Glutamatergic neuron (in vitro differentiated cells): ENCODE results near the gene EMC9. TPM values are rescaled to one million over a fixed set of nuclear protein-coding genes. Genes with fewer than 3 reads are reported as not detected.

ENCODE experiments used
- DNase-seq: peaks from one replicate; pipeline ENCODE4 v3.0.0; 2022
- H3K27ac Mint-ChIP-seq: one replicate; pipeline ENCODE4 v1.8.0; 2020; ENCODE audit warnings: mild to moderate bottlenecking, mixed read lengths, inconsistent platforms; ENCODE audit not compliant: unreplicated experiment
- H3K27me3 Mint-ChIP-seq: one replicate; pipeline ENCODE4 v1.8.0; 2020; ENCODE audit warnings: mild to moderate bottlenecking, moderate library complexity, mixed read lengths, inconsistent platforms; ENCODE audit not compliant: unreplicated experiment
- H3K36me3 Mint-ChIP-seq: one replicate; pipeline ENCODE4 v1.8.0; 2020; ENCODE audit warnings: mild to moderate bottlenecking, mixed read lengths, inconsistent platforms; ENCODE audit not compliant: unreplicated experiment
- H3K4me1 Mint-ChIP-seq: one replicate; pipeline ENCODE4 v1.8.0; 2020; ENCODE audit warnings: mild to moderate bottlenecking, low read depth, mixed read lengths, inconsistent platforms; ENCODE audit not compliant: unreplicated experiment
- H3K4me3 Mint-ChIP-seq: one replicate; pipeline ENCODE4 v1.8.0; 2020; ENCODE audit warnings: mild to moderate bottlenecking, mixed read lengths, inconsistent platforms; ENCODE audit not compliant: unreplicated experiment
- H3K9me3 Mint-ChIP-seq: one replicate; pipeline ENCODE4 v1.8.0; 2020; ENCODE audit warnings: mild to moderate bottlenecking, moderate library complexity, mixed read lengths, inconsistent platforms; ENCODE audit not compliant: unreplicated experiment
- total RNA-seq: library from RNA; stranded (reverse); fragmentation: NEBNext Ultra II Directional; extraction: Animal tissue kit (Norgen Biotek cat#: 25700); gene quantifications from one replicate; pipeline ENCODE4 v1.2.1, GENCODE V29; 2021; ENCODE audit not compliant: unreplicated experiment
- TF ChIP-seq, protein P1 (sequence below): fragments of 200-600 bp; sonication (generic); IDR thresholded peaks from one replicate; pipeline ENCODE4 v1.5.0; 2021; ENCODE audit not compliant: partially characterized antibody, unreplicated experiment

The EMC9 gene
- total RNA-seq, 1 donor from 2014 or later = 18.1 TPM

DNA sequence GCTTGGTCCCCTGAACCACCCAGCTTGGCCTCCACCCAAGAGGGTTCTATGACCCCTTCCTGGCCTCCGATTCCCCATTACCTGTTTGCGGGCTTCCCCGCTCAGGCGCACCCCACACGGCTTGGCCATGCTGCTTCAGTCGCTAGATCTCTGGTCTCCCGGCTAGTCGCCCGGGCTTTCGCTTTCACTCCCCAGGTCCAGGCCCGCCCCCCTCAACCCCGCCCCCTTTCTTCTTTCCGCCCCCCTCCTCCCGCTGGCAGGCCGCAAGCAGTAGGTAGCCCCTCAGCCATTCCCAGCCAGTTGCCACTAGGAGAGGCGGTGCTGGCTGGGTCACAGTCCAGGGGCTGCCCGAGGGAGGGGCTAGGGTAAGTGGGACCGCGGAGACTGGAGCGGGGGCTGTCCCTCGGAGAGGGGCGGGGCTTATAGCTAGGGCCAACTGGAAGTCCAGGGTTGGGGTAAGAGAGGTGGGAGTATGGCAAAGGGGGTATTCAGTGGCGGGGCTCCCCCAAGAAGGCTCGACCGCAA, 5.1 kb upstream of the EMC9 start, which contains the start of gene PSME2:
Gene PSME2, minus strand, starts transcription at position 158 of the 525 bp plus-strand sequence. Its CDS starts 29 bp downstream, at position 129.
- peaks cover 9% of the 10 kb centered on the region for H3K9me3 Mint-ChIP-seq
- peak within 1 kb of the TSS; percentile 82 for H3K27ac Mint-ChIP-seq
- DNase-seq = peak; percentile 98
- no peaks in the 10 kb centered on the region for H3K36me3 Mint-ChIP-seq
- H3K4me1 Mint-ChIP-seq = peaks cover 11% of the 10 kb centered on the region
- H3K4me3 Mint-ChIP-seq = peak within 1 kb of the TSS; percentile 98
- peaks cover 4% of the 10 kb centered on the region for H3K27me3 Mint-ChIP-seq
- TF ChIP-seq, protein P1, sequence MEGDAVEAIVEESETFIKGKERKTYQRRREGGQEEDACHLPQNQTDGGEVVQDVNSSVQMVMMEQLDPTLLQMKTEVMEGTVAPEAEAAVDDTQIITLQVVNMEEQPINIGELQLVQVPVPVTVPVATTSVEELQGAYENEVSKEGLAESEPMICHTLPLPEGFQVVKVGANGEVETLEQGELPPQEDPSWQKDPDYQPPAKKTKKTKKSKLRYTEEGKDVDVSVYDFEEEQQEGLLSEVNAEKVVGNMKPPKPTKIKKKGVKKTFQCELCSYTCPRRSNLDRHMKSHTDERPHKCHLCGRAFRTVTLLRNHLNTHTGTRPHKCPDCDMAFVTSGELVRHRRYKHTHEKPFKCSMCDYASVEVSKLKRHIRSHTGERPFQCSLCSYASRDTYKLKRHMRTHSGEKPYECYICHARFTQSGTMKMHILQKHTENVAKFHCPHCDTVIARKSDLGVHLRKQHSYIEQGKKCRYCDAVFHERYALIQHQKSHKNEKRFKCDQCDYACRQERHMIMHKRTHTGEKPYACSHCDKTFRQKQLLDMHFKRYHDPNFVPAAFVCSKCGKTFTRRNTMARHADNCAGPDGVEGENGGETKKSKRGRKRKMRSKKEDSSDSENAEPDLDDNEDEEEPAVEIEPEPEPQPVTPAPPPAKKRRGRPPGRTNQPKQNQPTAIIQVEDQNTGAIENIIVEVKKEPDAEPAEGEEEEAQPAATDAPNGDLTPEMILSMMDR = no peak

DNA sequence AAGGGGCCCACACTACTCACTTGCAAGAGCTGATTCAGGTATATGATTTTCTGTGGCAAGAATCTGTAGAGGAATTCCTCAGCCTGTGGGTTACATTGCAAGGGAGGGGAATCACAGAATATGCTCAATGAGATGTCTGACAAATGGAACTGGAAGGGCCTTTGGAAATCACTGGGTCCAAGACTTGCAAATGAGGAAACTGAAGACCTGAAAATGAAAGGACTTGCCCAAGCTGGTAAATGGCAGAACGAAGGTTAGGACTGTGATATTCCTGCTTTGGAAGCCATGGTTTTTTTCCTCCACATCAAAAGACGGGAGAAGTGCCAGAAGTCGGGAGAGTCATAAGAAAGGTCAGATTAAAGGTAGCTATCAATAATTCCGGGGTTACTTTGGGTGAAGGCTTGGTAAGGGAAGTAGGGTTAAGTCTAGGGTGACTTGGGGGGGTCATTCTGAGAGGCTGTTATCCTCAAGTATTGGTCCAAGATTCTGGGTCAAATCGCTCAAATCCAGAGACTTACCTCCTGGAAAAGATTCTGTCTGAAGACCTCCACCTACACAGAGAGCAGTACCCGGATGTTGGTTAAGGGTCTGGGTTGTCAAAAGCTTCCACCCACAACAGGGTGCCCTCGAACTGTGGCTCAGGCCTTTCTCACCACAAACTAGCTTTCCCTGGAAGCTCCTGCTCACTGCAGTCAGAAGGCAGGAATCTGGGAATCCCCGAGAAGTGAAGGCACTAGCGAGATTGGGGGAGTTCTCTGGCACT, 4.5 kb upstream of the EMC9 start:
- DNase-seq = no peak
- peaks cover 9% of the 10 kb centered on the region for H3K9me3 Mint-ChIP-seq
- H3K36me3 Mint-ChIP-seq = no peaks in the 10 kb centered on the region
- peak overlapping the region; percentile 98 for H3K4me3 Mint-ChIP-seq
- peak overlapping the region; percentile 22 for H3K27ac Mint-ChIP-seq
- peaks cover 4% of the 10 kb centered on the region for H3K27me3 Mint-ChIP-seq
- peaks cover 11% of the 10 kb centered on the region for H3K4me1 Mint-ChIP-seq
- TF ChIP-seq, protein P1 = no peak

DNA sequence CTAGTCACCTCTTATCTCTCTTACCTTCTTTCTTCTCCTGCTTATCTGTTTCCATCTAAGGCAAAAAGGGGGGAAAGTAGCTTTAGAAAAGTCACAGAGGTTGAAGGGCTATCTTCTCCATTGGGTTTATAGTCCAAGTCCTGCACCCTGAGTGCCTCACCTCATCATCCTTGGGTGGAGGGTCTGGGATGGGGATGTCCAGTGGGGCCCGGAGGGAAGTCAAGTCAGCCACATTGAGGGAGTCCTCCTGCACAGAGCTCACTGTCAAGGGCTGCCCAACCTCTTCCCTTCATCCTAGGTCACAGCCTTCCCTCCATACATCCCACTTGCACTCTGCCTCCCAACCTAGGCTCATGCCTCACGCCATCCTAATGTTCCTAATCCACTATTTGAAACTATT, 3.8 kb upstream of the EMC9 start:
- H3K4me3 Mint-ChIP-seq = peak overlapping the region; percentile 98
- TF ChIP-seq, protein P1 = no peak
- H3K27ac Mint-ChIP-seq = no peak overlapping the region
- H3K27me3 Mint-ChIP-seq = no peaks in the 10 kb centered on the region
- peaks cover 11% of the 10 kb centered on the region for H3K4me1 Mint-ChIP-seq
- H3K36me3 Mint-ChIP-seq = no peaks in the 10 kb centered on the region
- DNase-seq = no peak
- peaks cover 9% of the 10 kb centered on the region for H3K9me3 Mint-ChIP-seq

DNA sequence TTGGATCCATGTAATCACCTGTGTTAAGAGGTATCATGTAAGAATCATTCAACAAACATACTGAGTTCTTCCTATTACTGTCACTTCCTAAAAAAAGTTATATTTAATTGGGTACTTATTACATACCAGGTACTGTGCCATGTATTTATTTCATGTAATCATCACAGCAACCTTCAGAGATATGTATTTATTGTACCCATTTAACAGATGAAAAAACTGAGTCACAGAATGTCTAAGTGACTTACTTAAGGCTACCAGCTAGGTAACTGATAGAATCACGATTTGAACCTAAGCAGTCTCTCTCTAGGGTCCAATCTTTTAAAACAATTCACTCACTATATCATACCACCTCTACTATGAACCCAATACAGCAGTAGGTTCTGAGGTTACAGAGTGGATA, 3.1 kb upstream of the EMC9 start:
- Mint-ChIP-seq H3K27ac (no peak overlapping the region), H3K9me3 (peaks cover 9% of the 10 kb centered on the region), H3K4me1 (peaks cover 17% of the 10 kb centered on the region), H3K4me3 (peak overlapping the region; percentile 16), H3K27me3 (no peaks in the 10 kb centered on the region), H3K36me3 (no peaks in the 10 kb centered on the region)
- TF ChIP-seq, protein P1 = no peak
- DNase-seq = no peak

DNA sequence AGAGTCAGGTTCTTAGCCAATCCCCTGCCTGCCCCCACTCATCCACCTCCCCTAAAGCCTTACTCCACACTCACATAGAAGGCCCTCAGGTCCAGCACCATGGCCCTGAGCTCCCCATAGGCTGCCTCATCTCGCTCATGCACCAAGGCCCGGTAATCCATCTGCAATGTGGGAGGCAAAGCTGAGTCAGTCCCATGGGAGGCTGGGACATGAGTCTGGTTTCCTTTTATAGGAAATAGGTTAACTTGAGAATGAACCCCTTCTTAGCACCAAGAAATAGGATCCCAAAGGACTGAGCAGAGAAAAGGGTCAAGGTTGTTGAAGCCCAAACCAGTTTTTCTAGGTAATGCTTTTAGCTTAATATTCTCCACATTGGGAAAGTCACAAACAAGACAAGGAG, 2.1 kb upstream of the EMC9 start:
- Mint-ChIP-seq H3K4me1 (peaks cover 18% of the 10 kb centered on the region), H3K27ac (no peak overlapping the region), H3K27me3 (no peaks in the 10 kb centered on the region), H3K36me3 (no peaks in the 10 kb centered on the region), H3K4me3 (no peak overlapping the region), H3K9me3 (peaks cover 8% of the 10 kb centered on the region)
- DNase-seq = no peak
- TF ChIP-seq, protein P1 = no peak
